ENCODE measurements around the gene AOC1. TPM values are rescaled to one million over a fixed set of nuclear protein-coding genes. Genes with fewer than 3 reads are reported as not detected.

AOC1 gene
- total RNA-seq, 2 experiments from 2014 or later = not detected

- Mint-ChIP-seq H3K9me3 (no peaks in the 10 kb centered on the region), H3K36me3 (ENCODE audit: low read depth) (no peaks in the 10 kb centered on the region), H3K27me3 (peaks cover 7% of the 10 kb centered on the region), H3K4me3 (no peak overlapping the region), H3K4me1 (ENCODE audit: low read depth) (no peaks in the 10 kb centered on the region), H3K27ac (no peak overlapping the region)
- ChIA-PET CTCF (interaction anchor here (7.4 kb wide), 1 partner anchor 14 kb away, joined by 55 read pairs; no protein-coding TSS in a partner anchor), POLR2A (no interaction called here)
- DNase-seq (no peak), ATAC-seq (no peak)
- no peak for TF ChIP-seq CTCF (IDR thresholded peaks at IDR 0.05)
- intact Hi-C loops (cut with micrococcal nuclease) = no loop called here
Measured at GRCh38 chr7:150863946-150864345, 11.6 kb downstream of the AOC1 start.

GRCh38 chr7:150866932-150867564 is 14.7 kb downstream of the AOC1 start:
- no peak for TF ChIP-seq CTCF (IDR thresholded peaks at IDR 0.05)
- ATAC-seq (peak; percentile 60), DNase-seq (no peak)
- Mint-ChIP-seq H3K27me3 (peaks cover 11% of the 10 kb centered on the region), H3K4me3 (no peak overlapping the region), H3K4me1 (ENCODE audit: low read depth) (no peaks in the 10 kb centered on the region), H3K36me3 (ENCODE audit: low read depth) (no peaks in the 10 kb centered on the region), H3K27ac (no peak overlapping the region), H3K9me3 (peaks cover 6% of the 10 kb centered on the region)
- POLR2A ChIA-PET = interaction anchor here (0.7 kb wide), 1 partner anchor 420 kb away, joined by 3 read pairs; no protein-coding TSS in a partner anchor
- intact Hi-C loops (cut with micrococcal nuclease) = no loop called here
- CTCF ChIA-PET = interaction anchor here (0.8 to 7.4 kb wide), 4 partner anchors 10 to 64 kb away, joined by 3 to 55 read pairs (median 4); no protein-coding TSS in a partner anchor

GRCh38 chr7:150867605-150868004 is 15.3 kb downstream of the AOC1 start:
- Mint-ChIP-seq H3K9me3 (peaks cover 6% of the 10 kb centered on the region), H3K27ac (no peak overlapping the region), H3K27me3 (peaks cover 11% of the 10 kb centered on the region), H3K36me3 (ENCODE audit: low read depth) (no peaks in the 10 kb centered on the region), H3K4me1 (ENCODE audit: low read depth) (no peaks in the 10 kb centered on the region), H3K4me3 (no peak overlapping the region)
- intact Hi-C loops (cut with micrococcal nuclease) = no loop called here
- DNase-seq (peak; percentile 32), ATAC-seq (peak; percentile 82)
- CTCF ChIA-PET = interaction anchor here (0.8 to 7.4 kb wide), 4 partner anchors 10 to 64 kb away, joined by 3 to 55 read pairs (median 4); no protein-coding TSS in a partner anchor
- TF ChIP-seq CTCF (IDR thresholded peaks at IDR 0.05) = no peak
- POLR2A ChIA-PET = no interaction called here

GRCh38 chr7:150869467-150869866 is 17.1 kb downstream of the AOC1 start:
- DNase-seq (no peak), ATAC-seq (no peak)
- Mint-ChIP-seq H3K4me3 (no peak overlapping the region), H3K4me1 (ENCODE audit: low read depth) (no peaks in the 10 kb centered on the region), H3K27me3 (peaks cover 9% of the 10 kb centered on the region), H3K36me3 (ENCODE audit: low read depth) (no peaks in the 10 kb centered on the region), H3K27ac (no peak overlapping the region), H3K9me3 (peaks cover 6% of the 10 kb centered on the region)
- CTCF ChIA-PET = interaction anchor here (0.8 to 3.7 kb wide), 4 partner anchors 9 to 91 kb away, joined by 3 to 15 read pairs (median 6); no protein-coding TSS in a partner anchor
- intact Hi-C loops (cut with micrococcal nuclease) = no loop called here
- no peak for TF ChIP-seq CTCF (IDR thresholded peaks at IDR 0.05)
- POLR2A ChIA-PET = interaction anchor here (0.9 kb wide), 1 partner anchor 124 kb away, joined by 3 read pairs; no protein-coding TSS in a partner anchor

GRCh38 chr7:150871601-150872000 is 19.3 kb downstream of the AOC1 start:
- POLR2A ChIA-PET = no interaction called here
- Mint-ChIP-seq H3K9me3 (peaks cover 6% of the 10 kb centered on the region), H3K4me1 (ENCODE audit: low read depth) (peaks cover 10% of the 10 kb centered on the region), H3K27ac (no peak overlapping the region), H3K27me3 (peaks cover 8% of the 10 kb centered on the region), H3K4me3 (no peak overlapping the region), H3K36me3 (ENCODE audit: low read depth) (no peaks in the 10 kb centered on the region)
- intact Hi-C loops (cut with micrococcal nuclease) = no loop called here
- ATAC-seq (no peak), DNase-seq (no peak)
- no peak for TF ChIP-seq CTCF (IDR thresholded peaks at IDR 0.05)
- CTCF ChIA-PET = interaction anchor here (1.2 to 3.7 kb wide), 3 partner anchors 27 to 93 kb away, joined by 3 to 15 read pairs (median 4); no protein-coding TSS in a partner anchor
